Thoracic aorta (tissue), 2 donors: Measurements from ENCODE around the gene TSBP1. TPM values are rescaled to one million over a fixed set of nuclear protein-coding genes. Genes with fewer than 3 reads are reported as not detected.

Source experiments
- ATAC-seq: fragments of 150-250 bp; one replicate; pipeline ENCODE4 v1.8.0; 2017; ENCODE audit warnings: low read depth; ENCODE audit not compliant: insufficient number of reproducible peaks, low FRiP score
- DNase-seq: peaks from one replicate; pipeline ENCODE4 v3.0.0-alpha.2; 2020; ENCODE audit warnings: low spot score
- H3K27ac ChIP-seq, 2 donors: fragments of 200-600 bp; sonication (generic); 1 replicate in 1 of 2; 2 replicates in 1 of 2; pipeline ENCODE4 v1.5.1; 2016; ENCODE audit warnings: mild to moderate bottlenecking in 2 of 2, moderate library complexity in 2 of 2
- H3K27me3 ChIP-seq: fragments of 200-600 bp; sonication (generic); replicated peaks from 2 replicates; pipeline ENCODE4 v1.6.0; 2016; ENCODE audit warnings: mild to moderate bottlenecking; ENCODE audit not compliant: insufficient read depth
- H3K36me3 ChIP-seq: fragments of 200-600 bp; sonication (generic); one replicate; pipeline ENCODE4 v1.5.1; 2016
- H3K4me1 ChIP-seq, 2 donors: fragments of 200-600 bp; sonication (generic); 1 replicate in 1 of 2; 2 replicates in 1 of 2; pipeline versions ENCODE4 v1.5.1 to v1.6.0; 2016; ENCODE audit warnings: low read depth in 2 of 2, mild to moderate bottlenecking in 1 of 2; ENCODE audit not compliant: control insufficient read depth in 1 of 2
- H3K4me3 ChIP-seq: fragments of 200-600 bp; sonication (generic); 2 replicates; pipeline ENCODE4 v1.5.1; 2016; ENCODE audit warnings: mild to moderate bottlenecking
- H3K9me3 ChIP-seq: fragments of 200-600 bp; sonication (generic); 2 replicates; pipeline ENCODE4 v1.5.1; 2016
- CTCF ChIP-seq: fragments of 200-600 bp; sonication (generic); IDR thresholded peaks from one replicate; pipeline ENCODE4 v1.5.1; 2019; ENCODE audit warnings: antibody characterized with exemption
- total RNA-seq, 2 donors: library from RNA; depleted of rRNA; stranded (reverse); fragments of >200 nt; gene quantifications; one replicate each; pipeline versions ENCODE4 v1.1.0 to v1.2.3, GENCODE V29; 2016

Gene TSBP1
- total RNA-seq, 2 donors from 2014 or later, result not detected

- ATAC-seq, result no peak
- no peak overlapping the region for H3K27ac ChIP-seq
- H3K9me3 ChIP-seq, result no peaks in the 10 kb centered on the region
- no peak for TF ChIP-seq CTCF
- no peak for DNase-seq
- no peaks in the 10 kb centered on the region for H3K27me3 ChIP-seq
- no peaks in the 10 kb centered on the region for H3K4me1 ChIP-seq
- no peaks in the 10 kb centered on the region for H3K36me3 ChIP-seq
- no peak overlapping the region for H3K4me3 ChIP-seq
Observed at GRCh38 chr6:32329141-32329540, 42.6 kb downstream of the TSBP1 start.

- no peak overlapping the region for H3K27ac ChIP-seq
- TF ChIP-seq CTCF, result no peak
- no peak for DNase-seq
- ATAC-seq, result no peak
- H3K9me3 ChIP-seq, result no peaks in the 10 kb centered on the region
- H3K4me1 ChIP-seq, result no peaks in the 10 kb centered on the region
- no peaks in the 10 kb centered on the region for H3K27me3 ChIP-seq
- no peak overlapping the region for H3K4me3 ChIP-seq
- no peaks in the 10 kb centered on the region for H3K36me3 ChIP-seq
Observed at GRCh38 chr6:32327103-32327502, 44.6 kb downstream of the TSBP1 start.

GRCh38 chr6:32318501-32318900 lies 53.2 kb downstream of the TSBP1 start:
- no peak for TF ChIP-seq CTCF
- Histone ChIP-seq H3K36me3 (no peaks in the 10 kb centered on the region), H3K4me3 (no peak overlapping the region), H3K27ac (no peak overlapping the region), H3K9me3 (no peaks in the 10 kb centered on the region), H3K27me3 (no peaks in the 10 kb centered on the region), H3K4me1 (no peaks in the 10 kb centered on the region)
- ATAC-seq (no peak), DNase-seq (no peak)

GRCh38 chr6:32317541-32317940 lies 54.2 kb downstream of the TSBP1 start:
- ATAC-seq, result no peak
- no peak for TF ChIP-seq CTCF
- H3K4me3 ChIP-seq, result no peak overlapping the region

GRCh38 chr6:32313964-32314363 lies 57.7 kb downstream of the TSBP1 start:
- no peak overlapping the region for H3K27ac ChIP-seq
- TF ChIP-seq CTCF, result no peak
- DNase-seq (no peak), ATAC-seq (no peak)
- H3K9me3 ChIP-seq, result no peaks in the 10 kb centered on the region
- H3K36me3 ChIP-seq, result no peaks in the 10 kb centered on the region
- no peaks in the 10 kb centered on the region for H3K27me3 ChIP-seq
- no peaks in the 10 kb centered on the region for H3K4me1 ChIP-seq
- H3K4me3 ChIP-seq, result no peak overlapping the region

More at GRCh38 chr6:32317541-32317940, 54.2 kb downstream of the TSBP1 start:
- Histone ChIP-seq H3K4me1 (no peaks in the 10 kb centered on the region), H3K27me3 (no peaks in the 10 kb centered on the region), H3K9me3 (no peaks in the 10 kb centered on the region), H3K36me3 (no peaks in the 10 kb centered on the region), H3K27ac (no peak overlapping the region)
- DNase-seq, result no peak
